Activated CD4-positive, alpha-beta T cell treated with anti-CD3 and anti-CD28 coated beads for 36 hours (primary cell): ENCODE results near the gene FGD6. TPM values are rescaled to one million over a fixed set of nuclear protein-coding genes. Genes with fewer than 3 reads are reported as not detected.
A peak's percentile ranks its signal among the peaks of the same experiment; 100 is the strongest.

ENCODE experiments used
- ATAC-seq: fragments of 200-7000 bp; cut with Tn5 transposase; one replicate; pipeline ENCODE4 v1.10.0; 2021; ENCODE audit warnings: mild to moderate bottlenecking, moderate library complexity
- CTCF ChIA-PET: fragments of 350-600 bp; sonication (Branson Sonifier 250); formaldehyde crosslinking; loops from one replicate; lab custom pipeline; 2021; ENCODE audit warnings: antibody characterized with exemption; lab: Charles Lee
- POLR2A ChIA-PET: fragments of 350-600 bp; sonication (Branson Sonifier 250); formaldehyde crosslinking; loops from one replicate; lab custom pipeline; 2021; ENCODE audit warnings: antibody characterized with exemption, inconsistent platforms; lab: Charles Lee
- DNase-seq: peaks from one replicate; pipeline ENCODE4 v3.0.0-alpha.2; 2020
- H3K27ac Mint-ChIP-seq: one replicate; pipeline ENCODE4 v1.8.0; 2021; ENCODE audit warnings: mixed read lengths
- H3K27me3 Mint-ChIP-seq: one replicate; pipeline ENCODE4 v1.8.0; 2021; ENCODE audit warnings: mixed read lengths
- H3K36me3 Mint-ChIP-seq: one replicate; pipeline ENCODE4 v1.8.0; 2021; ENCODE audit warnings: low read depth, mixed read lengths
- H3K4me1 Mint-ChIP-seq: one replicate; pipeline ENCODE4 v1.8.0; 2021; ENCODE audit warnings: mixed read lengths
- H3K4me3 Mint-ChIP-seq: one replicate; pipeline ENCODE4 v1.8.0; 2021; ENCODE audit warnings: mild to moderate bottlenecking, moderate library complexity, mixed read lengths
- H3K9me3 Mint-ChIP-seq: one replicate; pipeline ENCODE4 v1.8.0; 2021; ENCODE audit warnings: low read depth, mixed read lengths
- intact Hi-C, 2 experiments: fragments of 100-400 bp; cut with DNase I in 1 of 2; cut with micrococcal nuclease in 1 of 2; formaldehyde crosslinking; loops; one replicate each; pipeline versions ENCODE4 v1.14.2 to v1.15.1; 2022 to 2024; cut with DNase I, micrococcal nuclease
- total RNA-seq, 2 experiments: library from RNA; stranded (reverse); gene quantifications; one replicate each; pipeline ENCODE4 v1.2.3, GENCODE V29; 2021

The FGD6 gene
- 1 to 10 TPM; 1.1 to 1.3 TPM for total RNA-seq

GRCh38 chr12:95217377-95218149 lies at the start of gene FGD6, which contains the start of gene VEZT:
FGD6 (minus strand) TSS chr12:95217467; CDS start chr12:95217240, 227 bp downstream.
VEZT (plus strand) TSS chr12:95217807; CDS start chr12:95217851, 44 bp downstream.
- peak; percentile 98 for DNase-seq
- peak; percentile 95 for ATAC-seq
- peak within 1 kb of the TSS; percentile 86 for H3K4me3 Mint-ChIP-seq
- peaks cover 31% of the 10 kb centered on the region for H3K4me1 Mint-ChIP-seq
- H3K27me3 Mint-ChIP-seq: peaks cover 3% of the 10 kb centered on the region
- intact Hi-C loops: loop anchor here (1.0 to 5.0 kb wide), 16 partner anchors 100 to 1840 kb away; partner anchors contain the start of genes METAP2 (in 2 of the 2), NDUFA12 (in 2 of the 2), NR2C1 (in 2 of the 2) and SNRPF (in 2 of the 2)
- POLR2A ChIA-PET: interaction anchor here (0.5 to 1.5 kb wide), 7 partner anchors 22 to 422 kb away, joined by 3 to 8 read pairs (median 5); partner anchors contain the start of genes METAP2 and NR2C1
- no peaks in the 10 kb centered on the region for H3K9me3 Mint-ChIP-seq
- H3K27ac Mint-ChIP-seq: peak within 1 kb of the TSS; percentile 93
- CTCF ChIA-PET: interaction anchor here (0.6 to 1.8 kb wide), 9 partner anchors 9 to 322 kb away, joined by 3 to 5 read pairs (median 3); no protein-coding TSS in a partner anchor
- peaks cover 13% of the 10 kb centered on the region for H3K36me3 Mint-ChIP-seq

GRCh38 chr12:95266254-95266653 lies 49.0 kb upstream of the FGD6 start:
- Mint-ChIP-seq H3K27ac (no peak overlapping the region), H3K4me3 (no peak overlapping the region), H3K9me3 (no peaks in the 10 kb centered on the region), H3K4me1 (no peaks in the 10 kb centered on the region), H3K27me3 (no peaks in the 10 kb centered on the region), H3K36me3 (peaks cover 22% of the 10 kb centered on the region)
- DNase-seq: no peak
- CTCF ChIA-PET: interaction anchor here (0.6 to 1.8 kb wide), 8 partner anchors 12 to 269 kb away, joined by 3 to 5 read pairs (median 3); no protein-coding TSS in a partner anchor
- intact Hi-C loops: no loop called here
- no peak for ATAC-seq
- POLR2A ChIA-PET: interaction anchor here (0.6 kb wide), 1 partner anchor 1100 kb away, joined by 3 read pairs; no protein-coding TSS in a partner anchor

GRCh38 chr12:95265765-95266164 lies 48.5 kb upstream of the FGD6 start:
- Mint-ChIP-seq H3K27me3 (no peaks in the 10 kb centered on the region), H3K9me3 (no peaks in the 10 kb centered on the region), H3K4me3 (no peak overlapping the region), H3K36me3 (peaks cover 22% of the 10 kb centered on the region), H3K27ac (no peak overlapping the region), H3K4me1 (no peaks in the 10 kb centered on the region)
- POLR2A ChIA-PET: interaction anchor here (0.6 kb wide), 1 partner anchor 1099 kb away, joined by 3 read pairs; no protein-coding TSS in a partner anchor
- ATAC-seq (no peak), DNase-seq (no peak)
- CTCF ChIA-PET: interaction anchor here (0.7 to 1.8 kb wide), 7 partner anchors 11 to 269 kb away, joined by 3 to 5 read pairs (median 3); no protein-coding TSS in a partner anchor
- intact Hi-C loops: no loop called here

- POLR2A ChIA-PET: interaction anchor here (0.6 kb wide), 1 partner anchor 211 kb away, joined by 3 read pairs; the partner anchor contains the start of gene METAP2
- Mint-ChIP-seq H3K27ac (no peak overlapping the region), H3K9me3 (no peaks in the 10 kb centered on the region), H3K4me1 (no peaks in the 10 kb centered on the region), H3K27me3 (no peaks in the 10 kb centered on the region), H3K4me3 (no peak overlapping the region), H3K36me3 (peaks cover 27% of the 10 kb centered on the region)
- CTCF ChIA-PET: interaction anchor here (0.7 kb wide), 1 partner anchor 9 kb away, joined by 3 read pairs; no protein-coding TSS in a partner anchor
- DNase-seq (no peak), ATAC-seq (no peak)
- intact Hi-C loops: no loop called here
These were observed 45.5 kb upstream of the FGD6 start for GRCh38 chr12:95262808-95263207.

GRCh38 chr12:95261109-95261508 lies 43.8 kb upstream of the FGD6 start:
- ATAC-seq: no peak
- Mint-ChIP-seq H3K4me3 (no peak overlapping the region), H3K9me3 (no peaks in the 10 kb centered on the region), H3K27ac (no peak overlapping the region), H3K36me3 (peaks cover 25% of the 10 kb centered on the region), H3K4me1 (no peaks in the 10 kb centered on the region), H3K27me3 (no peaks in the 10 kb centered on the region)
- intact Hi-C loops: no loop called here
- CTCF ChIA-PET: no interaction called here
- DNase-seq: no peak
- POLR2A ChIA-PET: no interaction called here

- Mint-ChIP-seq H3K4me1 (no peaks in the 10 kb centered on the region), H3K27ac (no peak overlapping the region), H3K4me3 (no peak overlapping the region), H3K36me3 (peaks cover 34% of the 10 kb centered on the region), H3K9me3 (no peaks in the 10 kb centered on the region), H3K27me3 (no peaks in the 10 kb centered on the region)
- CTCF ChIA-PET: interaction anchor here (0.6 kb wide), 1 partner anchor 75 kb away, joined by 4 read pairs; no protein-coding TSS in a partner anchor
- intact Hi-C loops: no loop called here
- DNase-seq (no peak), ATAC-seq (no peak)
- POLR2A ChIA-PET: no interaction called here
These were observed 42.1 kb upstream of the FGD6 start for GRCh38 chr12:95259368-95259767.

GRCh38 chr12:95258803-95259202 lies 41.5 kb upstream of the FGD6 start:
- H3K36me3 Mint-ChIP-seq: peaks cover 34% of the 10 kb centered on the region
- H3K27ac Mint-ChIP-seq: no peak overlapping the region
- intact Hi-C loops: no loop called here
- ChIA-PET POLR2A (no interaction called here), CTCF (no interaction called here)
- DNase-seq: no peak
- no peak for ATAC-seq
- H3K4me3 Mint-ChIP-seq: no peak overlapping the region
- no peaks in the 10 kb centered on the region for H3K27me3 Mint-ChIP-seq
- no peaks in the 10 kb centered on the region for H3K9me3 Mint-ChIP-seq
- no peaks in the 10 kb centered on the region for H3K4me1 Mint-ChIP-seq

GRCh38 chr12:95258151-95258550 lies 40.9 kb upstream of the FGD6 start:
- CTCF ChIA-PET: no interaction called here
- Mint-ChIP-seq H3K9me3 (no peaks in the 10 kb centered on the region), H3K27ac (no peak overlapping the region), H3K36me3 (peaks cover 38% of the 10 kb centered on the region), H3K4me3 (no peak overlapping the region), H3K4me1 (no peaks in the 10 kb centered on the region), H3K27me3 (no peaks in the 10 kb centered on the region)
- no peak for ATAC-seq
- POLR2A ChIA-PET: no interaction called here
- no peak for DNase-seq
- intact Hi-C loops: no loop called here

- no peaks in the 10 kb centered on the region for H3K27me3 Mint-ChIP-seq
- no peak overlapping the region for H3K4me3 Mint-ChIP-seq
- no peaks in the 10 kb centered on the region for H3K9me3 Mint-ChIP-seq
- ChIA-PET CTCF (no interaction called here), POLR2A (no interaction called here)
- H3K4me1 Mint-ChIP-seq: no peaks in the 10 kb centered on the region
- H3K27ac Mint-ChIP-seq: no peak overlapping the region
- DNase-seq (no peak), ATAC-seq (no peak)
- intact Hi-C loops: no loop called here
- peaks cover 36% of the 10 kb centered on the region for H3K36me3 Mint-ChIP-seq
These were observed 40.3 kb upstream of the FGD6 start for GRCh38 chr12:95257541-95257940.

GRCh38 chr12:95253386-95253785 lies 36.1 kb upstream of the FGD6 start:
- POLR2A ChIA-PET: no interaction called here
- intact Hi-C loops: no loop called here
- H3K36me3 Mint-ChIP-seq: peaks cover 33% of the 10 kb centered on the region
- H3K9me3 Mint-ChIP-seq: no peaks in the 10 kb centered on the region
- DNase-seq (no peak), ATAC-seq (no peak)
- H3K4me3 Mint-ChIP-seq: no peak overlapping the region
- CTCF ChIA-PET: no interaction called here
- no peak overlapping the region for H3K27ac Mint-ChIP-seq
- no peaks in the 10 kb centered on the region for H3K27me3 Mint-ChIP-seq
- H3K4me1 Mint-ChIP-seq: no peaks in the 10 kb centered on the region

GRCh38 chr12:95248604-95249360 lies 31.5 kb upstream of the FGD6 start:
- peaks cover 22% of the 10 kb centered on the region for H3K36me3 Mint-ChIP-seq
- intact Hi-C loops: no loop called here
- CTCF ChIA-PET: interaction anchor here (0.6 kb wide), 1 partner anchor 847 kb away, joined by 3 read pairs; no protein-coding TSS in a partner anchor
- POLR2A ChIA-PET: no interaction called here
- H3K4me1 Mint-ChIP-seq: peaks cover 17% of the 10 kb centered on the region
- no peaks in the 10 kb centered on the region for H3K9me3 Mint-ChIP-seq
- H3K27me3 Mint-ChIP-seq: no peaks in the 10 kb centered on the region
- ATAC-seq: no peak
- no peak overlapping the region for H3K4me3 Mint-ChIP-seq
- H3K27ac Mint-ChIP-seq: no peak overlapping the region
- DNase-seq: no peak
